ENCODE data around the gene DGCR2.

The DGCR2 gene

GRCh38 chr22:19146215-19146968, 24.2 kb upstream of the DGCR2 start:
- DNase-seq (ENCODE audit: extremely low spot score), result no peak
- CTCF ChIA-PET, result no interaction called here
- POLR2A ChIA-PET, result interaction anchor here (1.3 to 2.1 kb wide), 2 partner anchors 12 to 23 kb away, joined by 3 to 5 read pairs; no protein-coding TSS in a partner anchor
- TF ChIP-seq NFRKB (IDR thresholded peaks at IDR 0.05) (no peak), LEF1 (IDR thresholded peaks at IDR 0.05; ENCODE audit: borderline replicate concordance) (no peak), BHLHE40 (IDR thresholded peaks at IDR 0.05; ENCODE audit: borderline replicate concordance) (no peak), L3MBTL2 (conservative IDR thresholded peaks at IDR 0.05) (no peak)
- TF ChIP-seq, protein P1, sequence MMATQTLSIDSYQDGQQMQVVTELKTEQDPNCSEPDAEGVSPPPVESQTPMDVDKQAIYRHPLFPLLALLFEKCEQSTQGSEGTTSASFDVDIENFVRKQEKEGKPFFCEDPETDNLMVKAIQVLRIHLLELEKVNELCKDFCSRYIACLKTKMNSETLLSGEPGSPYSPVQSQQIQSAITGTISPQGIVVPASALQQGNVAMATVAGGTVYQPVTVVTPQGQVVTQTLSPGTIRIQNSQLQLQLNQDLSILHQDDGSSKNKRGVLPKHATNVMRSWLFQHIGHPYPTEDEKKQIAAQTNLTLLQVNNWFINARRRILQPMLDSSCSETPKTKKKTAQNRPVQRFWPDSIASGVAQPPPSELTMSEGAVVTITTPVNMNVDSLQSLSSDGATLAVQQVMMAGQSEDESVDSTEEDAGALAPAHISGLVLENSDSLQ (IDR thresholded peaks at IDR 0.05), result no peak

GRCh38 chr22:19143967-19144400, 21.8 kb upstream of the DGCR2 start:
- ChIA-PET POLR2A (interaction anchor here (0.8 to 2.9 kb wide), 19 partner anchors 8 to 352 kb away, joined by 3 to 29 read pairs (median 7); partner anchors contain the start of genes CDC45, CLTCL1, DGCR2 and SLC25A1), CTCF (interaction anchor here (0.7 to 1.8 kb wide), 8 partner anchors 8 to 35 kb away, joined by 3 to 10 read pairs (median 4); partner anchors contain the start of genes DGCR2 and SLC25A1)
- no peak for TF ChIP-seq SUZ12 (IDR thresholded peaks at IDR 0.05)
- no peak for TF ChIP-seq FOXM1 (IDR thresholded peaks at IDR 0.05; ENCODE audit: borderline replicate concordance)
- TF ChIP-seq BHLHE40 (IDR thresholded peaks at IDR 0.05; ENCODE audit: borderline replicate concordance), result no peak
- TF ChIP-seq TARDBP (IDR thresholded peaks at IDR 0.05), result no peak
- TF ChIP-seq NFRKB (IDR thresholded peaks at IDR 0.05), result no peak
- TF ChIP-seq, protein P1 (IDR thresholded peaks at IDR 0.05), result no peak
- no peak for TF ChIP-seq CTBP1 (IDR thresholded peaks at IDR 0.05; ENCODE audit: borderline replicate concordance)
- TF ChIP-seq SP1 (IDR thresholded peaks at IDR 0.05), result no peak
- DNase-seq (ENCODE audit: extremely low spot score), result no peak

DNA sequence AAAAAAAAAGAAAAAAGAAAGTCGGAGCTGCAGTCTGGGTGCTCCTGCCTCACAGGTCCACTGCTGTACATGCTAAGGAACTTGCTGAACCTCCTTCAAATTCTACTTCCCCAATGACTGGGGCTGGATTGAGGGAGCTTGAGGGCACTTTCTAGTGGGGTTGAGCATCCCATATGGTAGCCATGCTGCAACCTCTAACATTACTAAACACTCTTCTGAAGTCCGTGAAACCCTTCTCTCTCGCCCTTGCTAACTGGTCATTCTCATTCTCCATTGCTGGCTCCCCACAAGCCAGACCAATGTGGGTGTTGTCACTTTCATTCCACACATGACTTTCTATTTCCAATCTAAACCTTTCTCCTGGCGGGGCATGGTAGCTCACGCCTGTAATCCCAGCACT, 21.0 kb upstream of the DGCR2 start:
- CTCF ChIA-PET, result no interaction called here
- POLR2A ChIA-PET, result interaction anchor here (1.0 to 2.9 kb wide), 4 partner anchors 10 to 23 kb away, joined by 3 to 29 read pairs (median 16); partner anchors contain the start of gene DGCR2

DNA sequence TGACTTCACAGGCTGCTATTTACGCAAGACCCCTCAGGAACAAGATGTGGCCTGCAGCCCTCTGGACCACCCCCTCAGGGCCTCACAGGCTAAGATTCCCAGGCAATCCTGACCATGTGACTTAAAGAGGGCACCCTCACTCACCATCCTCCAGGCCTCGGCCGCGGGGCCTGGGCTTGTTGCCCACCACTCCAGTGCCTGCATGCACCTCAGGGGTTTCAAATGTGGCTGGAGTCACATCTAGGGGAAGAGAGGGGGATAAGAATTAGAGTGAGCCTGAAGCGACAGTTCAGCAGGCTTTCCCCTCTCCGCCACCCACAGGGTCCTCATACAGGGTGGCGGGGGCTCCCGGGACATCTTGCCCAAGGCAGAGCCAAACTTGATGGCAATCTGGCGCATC, 20.2 kb upstream of the DGCR2 start:
- POLR2A ChIA-PET, result no interaction called here
- TF ChIP-seq FOXM1 (IDR thresholded peaks at IDR 0.05; ENCODE audit: borderline replicate concordance) (no peak), NFRKB (IDR thresholded peaks at IDR 0.05) (no peak), ARNT (IDR thresholded peaks at IDR 0.05) (no peak), LEF1 (IDR thresholded peaks at IDR 0.05; ENCODE audit: borderline replicate concordance) (no peak), CTBP1 (IDR thresholded peaks at IDR 0.05; ENCODE audit: borderline replicate concordance) (no peak), HDGF (IDR thresholded peaks at IDR 0.05; ENCODE audit: borderline replicate concordance) (no peak), TARDBP (IDR thresholded peaks at IDR 0.05) (no peak), SUZ12 (IDR thresholded peaks at IDR 0.05) (no peak), BHLHE40 (IDR thresholded peaks at IDR 0.05; ENCODE audit: borderline replicate concordance) (no peak), FOXK2 (IDR thresholded peaks at IDR 0.05) (no peak), L3MBTL2 (conservative IDR thresholded peaks at IDR 0.05) (no peak), ELF4 (IDR thresholded peaks at IDR 0.05) (no peak), SP1 (IDR thresholded peaks at IDR 0.05) (no peak), FOXA1 (IDR thresholded peaks at IDR 0.05) (no peak), ZNF384 (IDR thresholded peaks at IDR 0.05) (no peak)
- TF ChIP-seq, protein P1 (IDR thresholded peaks at IDR 0.05), result no peak
- DNase-seq (ENCODE audit: extremely low spot score), result no peak
- CTCF ChIA-PET, result no interaction called here

More for the DNA sequence above, 21.0 kb upstream of the DGCR2 start:
- DNase-seq (ENCODE audit: extremely low spot score), result no peak
- TF ChIP-seq, protein P1 (IDR thresholded peaks at IDR 0.05), result no peak
- TF ChIP-seq FOXM1 (IDR thresholded peaks at IDR 0.05; ENCODE audit: borderline replicate concordance) (no peak), ELF4 (IDR thresholded peaks at IDR 0.05) (no peak), NFRKB (IDR thresholded peaks at IDR 0.05) (no peak), SP1 (IDR thresholded peaks at IDR 0.05) (no peak), CTBP1 (IDR thresholded peaks at IDR 0.05; ENCODE audit: borderline replicate concordance) (no peak), ARNT (IDR thresholded peaks at IDR 0.05) (no peak), BHLHE40 (IDR thresholded peaks at IDR 0.05; ENCODE audit: borderline replicate concordance) (no peak), SUZ12 (IDR thresholded peaks at IDR 0.05) (no peak), ZNF384 (IDR thresholded peaks at IDR 0.05) (no peak), FOXK2 (IDR thresholded peaks at IDR 0.05) (no peak), TARDBP (IDR thresholded peaks at IDR 0.05) (no peak), LEF1 (IDR thresholded peaks at IDR 0.05; ENCODE audit: borderline replicate concordance) (no peak), HDGF (IDR thresholded peaks at IDR 0.05; ENCODE audit: borderline replicate concordance) (no peak), L3MBTL2 (conservative IDR thresholded peaks at IDR 0.05) (no peak), FOXA1 (IDR thresholded peaks at IDR 0.05) (no peak)

DNA sequence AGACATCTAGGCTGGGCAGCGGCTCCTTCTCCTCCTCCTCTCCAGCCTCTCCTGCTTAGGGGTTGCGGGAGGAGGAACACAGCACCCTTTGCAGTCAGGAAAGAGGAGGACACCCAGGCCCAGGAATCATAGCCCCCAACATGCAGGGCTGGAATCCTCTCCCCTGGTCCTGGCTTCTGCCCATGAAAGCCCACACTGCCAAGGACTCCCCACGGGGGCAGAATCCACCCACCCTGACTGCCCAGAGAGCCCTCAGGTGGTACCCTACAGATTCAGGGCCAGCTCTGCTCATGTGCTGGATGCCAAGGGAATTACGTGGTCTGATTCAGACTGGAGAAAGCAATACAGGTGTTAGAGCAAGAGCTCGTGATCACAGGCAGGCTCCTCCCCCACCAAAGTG, 17.8 kb upstream of the DGCR2 start:
- CTCF ChIA-PET, result no interaction called here
- no peak for DNase-seq (ENCODE audit: extremely low spot score)
- POLR2A ChIA-PET, result no interaction called here
- TF ChIP-seq BHLHE40 (IDR thresholded peaks at IDR 0.05; ENCODE audit: borderline replicate concordance) (no peak), ZNF384 (IDR thresholded peaks at IDR 0.05) (no peak), SUZ12 (IDR thresholded peaks at IDR 0.05) (no peak), ARNT (IDR thresholded peaks at IDR 0.05) (no peak), FOXM1 (IDR thresholded peaks at IDR 0.05; ENCODE audit: borderline replicate concordance) (no peak), ELF4 (IDR thresholded peaks at IDR 0.05) (no peak), CTBP1 (IDR thresholded peaks at IDR 0.05; ENCODE audit: borderline replicate concordance) (no peak), FOXK2 (IDR thresholded peaks at IDR 0.05) (no peak), FOXA1 (IDR thresholded peaks at IDR 0.05) (no peak), HDGF (IDR thresholded peaks at IDR 0.05; ENCODE audit: borderline replicate concordance) (no peak), TARDBP (IDR thresholded peaks at IDR 0.05) (no peak), L3MBTL2 (conservative IDR thresholded peaks at IDR 0.05) (no peak), SP1 (IDR thresholded peaks at IDR 0.05) (no peak), LEF1 (IDR thresholded peaks at IDR 0.05; ENCODE audit: borderline replicate concordance) (no peak), NFRKB (IDR thresholded peaks at IDR 0.05) (no peak)
- TF ChIP-seq, protein P1 (IDR thresholded peaks at IDR 0.05), result no peak

Data from HEK293T (cell line).